K562 (cell line): ENCODE data around the gene MBP.

ENCODE experiments used
- BRCA1 ChIP-seq, 2 experiments: fragments of 450-650 bp in 1 of 2; sonication (generic) in 1 of 2; formaldehyde crosslinking in 1 of 2; IDR thresholded peaks; 2 replicates each; pipeline versions ENCODE4 v1.5.0 to v1.6.1; 2017 to 2020; ENCODE audit warnings: mild to moderate bottlenecking in 1 of 2, missing genetic modification reagents in 1 of 2
- FIP1L1 ChIP-seq: fragments of 200-400 bp; formaldehyde crosslinking; IDR thresholded peaks from 2 replicates; pipeline ENCODE4 v1.6.1; 2018; ENCODE audit warnings: mild to moderate bottlenecking, low read depth, low read length; ENCODE audit not compliant: poor library complexity, severe bottlenecking
- HOXB6 ChIP-seq: fragments of 250-450 bp; sonication (Bioruptor Pico); IDR thresholded peaks from 2 replicates; pipeline ENCODE4 v1.5.1; 2022; ENCODE audit warnings: mild to moderate bottlenecking, borderline replicate concordance
- KLF10 ChIP-seq: fragments of 250-450 bp; sonication (Bioruptor Pico); IDR thresholded peaks from 2 replicates; pipeline ENCODE4 v1.6.1; 2021; ENCODE audit warnings: matching md5 sums
- KLF16 ChIP-seq: IDR thresholded peaks from 2 replicates; pipeline ENCODE4 v1.6.1; 2016; ENCODE audit warnings: antibody characterized with exemption
- PRPF4 ChIP-seq: fragments of 200-400 bp; formaldehyde crosslinking; IDR thresholded peaks from one replicate; pipeline ENCODE4 v1.6.1; 2017; ENCODE audit warnings: low read length, low read depth, mild to moderate bottlenecking; ENCODE audit not compliant: insufficient read depth, poor library complexity, severe bottlenecking
- ZBTB8A ChIP-seq: fragments of 450-650 bp; IDR thresholded peaks from 2 replicates; pipeline ENCODE4 v1.6.1; 2018; ENCODE audit warnings: mild to moderate bottlenecking, moderate library complexity; ENCODE audit not compliant: partially characterized antibody
- ZEB2 ChIP-seq: fragments of 450-650 bp; IDR thresholded peaks from 2 replicates; pipeline ENCODE4 v1.6.1; 2016
- TF ChIP-seq, protein P1 (sequence below): sonication (generic); formaldehyde crosslinking; IDR thresholded peaks from 2 replicates; pipeline ENCODE4 v1.9.0; 2022; ENCODE audit warnings: mild to moderate bottlenecking, missing genetic modification reagents
- TF ChIP-seq, protein P2 (sequence below): sonication (generic); formaldehyde crosslinking; IDR thresholded peaks from 2 replicates; pipeline ENCODE4 v1.8.0; 2022; ENCODE audit warnings: mild to moderate bottlenecking, low read depth, missing genetic modification reagents

DNA sequence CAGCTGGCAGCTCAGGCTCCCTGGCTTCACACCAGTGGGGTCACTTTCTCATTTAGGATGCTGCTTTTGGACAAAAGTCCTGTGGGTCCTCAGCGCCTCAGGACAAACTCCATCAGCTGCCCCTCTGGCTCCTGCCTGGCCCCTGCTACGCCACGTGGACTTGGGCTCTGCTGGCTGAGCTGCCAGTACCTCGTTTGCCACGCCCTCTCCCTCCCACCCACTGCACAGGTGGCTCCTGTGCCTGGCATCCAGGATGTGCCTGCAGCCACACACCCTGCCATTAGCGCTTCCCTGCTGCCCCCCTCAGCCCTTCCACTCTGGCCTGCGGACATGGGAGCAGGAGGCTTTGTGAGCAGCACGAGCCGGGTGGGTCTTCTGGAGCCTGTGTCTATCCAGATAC lies 191.3 kb downstream of the MBP start:
- TF ChIP-seq KLF16 (no peak), PRPF4 (no peak), FIP1L1 (no peak), KLF10 (no peak), ZBTB8A (no peak), ZEB2 (no peak), HOXB6 (CRISPR knock-in tag) (no peak), BRCA1 (IDR thresholded peaks at IDR 0.05) (no peak), BRCA1 (CRISPR knock-in tag; IDR thresholded peaks at IDR 0.05) (no peak)
- TF ChIP-seq, protein P1, sequence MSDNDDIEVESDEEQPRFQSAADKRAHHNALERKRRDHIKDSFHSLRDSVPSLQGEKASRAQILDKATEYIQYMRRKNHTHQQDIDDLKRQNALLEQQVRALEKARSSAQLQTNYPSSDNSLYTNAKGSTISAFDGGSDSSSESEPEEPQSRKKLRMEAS (CRISPR knock-in tag) = no peak
- TF ChIP-seq, protein P2, sequence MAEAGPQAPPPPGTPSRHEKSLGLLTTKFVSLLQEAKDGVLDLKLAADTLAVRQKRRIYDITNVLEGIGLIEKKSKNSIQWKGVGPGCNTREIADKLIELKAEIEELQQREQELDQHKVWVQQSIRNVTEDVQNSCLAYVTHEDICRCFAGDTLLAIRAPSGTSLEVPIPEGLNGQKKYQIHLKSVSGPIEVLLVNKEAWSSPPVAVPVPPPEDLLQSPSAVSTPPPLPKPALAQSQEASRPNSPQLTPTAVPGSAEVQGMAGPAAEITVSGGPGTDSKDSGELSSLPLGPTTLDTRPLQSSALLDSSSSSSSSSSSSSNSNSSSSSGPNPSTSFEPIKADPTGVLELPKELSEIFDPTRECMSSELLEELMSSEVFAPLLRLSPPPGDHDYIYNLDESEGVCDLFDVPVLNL = no peak
